HepG2 (cell line): ENCODE measurements around the gene SPON1. TPM values are rescaled to one million over a fixed set of nuclear protein-coding genes. Genes with fewer than 3 reads are reported as not detected.

Source experiments
- ATAC-seq: fragments of 200-7000 bp; cut with Tn5 transposase; 3 replicates; pipeline ENCODE4 v1.9.1; 2020; ENCODE audit warnings: mild to moderate bottlenecking, moderate library complexity
- BruUV-seq: library from RNA; stranded (reverse); fragments of 400-500 nt; replicated peaks from 2 replicates; lab custom pipeline; 2021; lab: Mats Ljungman, UMichigan
- CTCF ChIA-PET: fragments of 300-600 bp; formaldehyde crosslinking; extraction: SDS; loops from one replicate; lab custom pipeline; 2021; ENCODE audit warnings: low total read pairs, inconsistent platforms, low intra/inter-chr PET ratio; lab: Yijun Ruan, JAX
- POLR2A ChIA-PET: fragments of 350-600 bp; sonication (Branson Sonifier 250); formaldehyde crosslinking; loops from one replicate; lab custom pipeline; 2020; ENCODE audit warnings: antibody characterized with exemption, inconsistent platforms; lab: Yijun Ruan, JAX
- DNase-seq: peaks from one replicate; pipeline ENCODE4 v3.0.0-alpha.2; 2015; ENCODE audit warnings: low spot score
- FAIRE-seq: peaks from 3 replicates; lab custom pipeline; 2011; peaks lifted over from hg19 to GRCh38; lab: Jason Lieb, UNC
- H2AFZ ChIP-seq: one replicate; pipeline ENCODE4 v1.6.1; 2011; ENCODE audit warnings: low read length, inconsistent platforms
- H3K27ac ChIP-seq: fragments of 300-600 bp; 3 replicates; pipeline ENCODE4 v1.8.0; 2011; ENCODE audit warnings: mixed run types, mild to moderate bottlenecking, mixed read lengths, low read length, inconsistent platforms; ENCODE audit not compliant: insufficient read depth; ENCODE audit errors: extremely low read length
- H3K27me3 ChIP-seq, 2 experiments: fragments of 200-600 bp in 1 of 2; 2 replicates in 1 of 2; 3 replicates in 1 of 2; pipeline versions ENCODE4 v1.6.0 to v1.8.0; 2011; ENCODE audit warnings: low read length in 2 of 2, mild to moderate bottlenecking in 2 of 2, moderate library complexity in 2 of 2, inconsistent platforms in 1 of 2; ENCODE audit not compliant: insufficient read depth in 2 of 2, control insufficient read depth in 1 of 2
- H3K36me3 ChIP-seq, 2 experiments: fragments of 200-600 bp in 1 of 2; replicated peaks in 1 of 2; 2 replicates in 1 of 2; 3 replicates in 1 of 2; pipeline versions ENCODE4 v1.5.1 to v1.8.0; 2011; ENCODE audit warnings: low read length in 2 of 2, inconsistent platforms in 1 of 2; ENCODE audit not compliant: insufficient read depth in 2 of 2, control insufficient read depth in 1 of 2
- H3K4me1 ChIP-seq: 2 replicates; pipeline ENCODE4 v1.5.1; 2012; ENCODE audit warnings: low read length, inconsistent platforms; ENCODE audit not compliant: insufficient read depth
- H3K4me2 ChIP-seq: 2 replicates; pipeline ENCODE4 v1.6.0; 2011; ENCODE audit warnings: low read depth, low read length, inconsistent platforms
- H3K4me3 ChIP-seq, 3 experiments: fragments of 200-600 bp in 1 of 3; sonication (generic), shearing (Covaris generic) in 1 of 3; replicated peaks in 1 of 3; 2 replicates each; pipeline ENCODE4 v1.5.1; 2011 to 2016; ENCODE audit warnings: low read length in 3 of 3, inconsistent platforms in 2 of 3, low read depth in 2 of 3, mild to moderate bottlenecking in 2 of 3, control low read depth in 1 of 3, mixed read lengths in 1 of 3; ENCODE audit not compliant: insufficient read depth in 1 of 3
- H3K79me2 ChIP-seq: one replicate; pipeline ENCODE4 v1.6.1; 2011; ENCODE audit warnings: low read length, inconsistent platforms; ENCODE audit not compliant: insufficient read depth
- H3K9ac ChIP-seq: 2 replicates; pipeline ENCODE4 v1.6.0; 2011; ENCODE audit warnings: mild to moderate bottlenecking, low read depth, low read length, inconsistent platforms; ENCODE audit not compliant: insufficient read depth
- H3K9me3 ChIP-seq: 2 replicates; pipeline ENCODE4 v1.5.1; 2012; ENCODE audit warnings: mild to moderate bottlenecking, low read length
- H4K20me1 ChIP-seq: 2 replicates; pipeline ENCODE4 v1.6.0; 2011; ENCODE audit warnings: inconsistent platforms, mild to moderate bottlenecking, low read length, moderate library complexity; ENCODE audit not compliant: insufficient read depth
- EHMT2 ChIP-seq: fragments of 200-600 bp; sonication (generic); IDR thresholded peaks from 2 replicates; pipeline ENCODE4 v1.7.0; 2017; ENCODE audit warnings: antibody characterized with exemption, low read depth, low read length, borderline replicate concordance
- FOXA3 ChIP-seq: IDR thresholded peaks from 2 replicates; pipeline ENCODE4 v1.6.1; 2016; ENCODE audit warnings: missing genetic modification reagents, missing compliant biosample characterization
- HNRNPK ChIP-seq: fragments of 200-400 bp; formaldehyde crosslinking; IDR thresholded peaks from 2 replicates; pipeline ENCODE4 v1.6.1; 2018; ENCODE audit warnings: low read length, low read depth, moderate library complexity, mild to moderate bottlenecking; ENCODE audit not compliant: poor library complexity, severe bottlenecking
- MAFF ChIP-seq: IDR thresholded peaks from 2 replicates; pipeline ENCODE4 v1.6.1; 2011; ENCODE audit warnings: low read depth, low read length, improper control_type of control experiment
- MYC ChIP-seq: sonication (generic); formaldehyde crosslinking; IDR thresholded peaks from 2 replicates; pipeline ENCODE4 v1.9.0; 2021; ENCODE audit warnings: missing genetic modification reagents, borderline replicate concordance
- PAF1 ChIP-seq: IDR thresholded peaks from 2 replicates; pipeline ENCODE4 v1.6.1; 2016; ENCODE audit warnings: missing genetic modification reagents, missing compliant biosample characterization
- SOX6 ChIP-seq, 2 experiments: fragments of 450-650 bp in 1 of 2; sonication (generic) in 1 of 2; formaldehyde crosslinking in 1 of 2; IDR thresholded peaks; 2 replicates each; pipeline versions ENCODE4 v1.4.0 to v1.6.1; 2017 to 2020; ENCODE audit warnings: antibody characterized with exemption in 1 of 2, mild to moderate bottlenecking in 1 of 2, missing genetic modification reagents in 1 of 2
- SRY ChIP-seq: sonication (generic); formaldehyde crosslinking; IDR thresholded peaks from 2 replicates; pipeline ENCODE4 v1.8.0; 2022; ENCODE audit warnings: mild to moderate bottlenecking, missing genetic modification reagents
- ZNF747 ChIP-seq: sonication (generic); formaldehyde crosslinking; IDR thresholded peaks from 2 replicates; pipeline ENCODE4 v1.8.1; 2023; ENCODE audit warnings: missing genetic modification reagents, mild to moderate bottlenecking, borderline replicate concordance
- WGBS: methylation state at CpG from one replicate; pipeline ENCODE4 v1.1.6; 2017; ENCODE audit warnings: low lambda C conversion rate; 5-methylcytosine and 5-hydroxymethylcytosine counted together
- in situ Hi-C: cut with HindIII; loops from 2 replicates; pipeline ENCODE4 v1.10.0; 2017; ENCODE audit warnings: low pct_unique_long_range_greater_than_20kb; ENCODE audit not compliant: extremely low pct_ligation_motif_present
- intact Hi-C: fragments of 100-400 bp; cut with micrococcal nuclease; formaldehyde crosslinking; loops from one replicate; pipeline ENCODE4 v1.10.0; 2022; ENCODE audit not compliant: unreplicated experiment
- polyA plus RNA-seq, 8 experiments: library from polyadenylated mRNA; depleted of rRNA in 3 of 8; stranded (reverse) in 7 of 8; unstranded in 1 of 8; fragments of >200 nt; fragmentation: Illumina TruSeq in 4 of 8; extraction: Trizol in 4 of 8; gene quantifications; 2 replicates each; pipeline versions ENCODE4 v1.2.1 to v1.2.3, GENCODE V29; 2011 to 2016; ENCODE audit warnings: low read depth in 4 of 8, missing spikeins in 1 of 8, mixed read lengths in 1 of 8; ENCODE audit not compliant: insufficient read depth in 1 of 8
- total RNA-seq, 5 experiments: library from RNA; depleted of rRNA; stranded (reverse); fragments of >200 nt; fragmentation: Illumina TruSeq; extraction: Trizol; gene quantifications; 2 replicates each; pipeline ENCODE4 v1.2.3, GENCODE V29; 2016; ENCODE audit warnings: low read depth in 1 of 5
- TF ChIP-seq, protein P1 (sequence below): sonication (generic); formaldehyde crosslinking; IDR thresholded peaks from 2 replicates; pipeline ENCODE4 v1.4.0; 2020; ENCODE audit warnings: mild to moderate bottlenecking, missing genetic modification reagents
- TF ChIP-seq, protein P2 (sequence below): conservative IDR thresholded peaks from 2 replicates; pipeline ENCODE4 v1.6.1; 2018; ENCODE audit warnings: missing genetic modification reagents

SPON1 gene
- total and polyA plus RNA-seq, 2 of the 13 experiments (the other 11 are each of a cell fraction or from before 2014, with no cell fraction given), result not detected

DNA sequence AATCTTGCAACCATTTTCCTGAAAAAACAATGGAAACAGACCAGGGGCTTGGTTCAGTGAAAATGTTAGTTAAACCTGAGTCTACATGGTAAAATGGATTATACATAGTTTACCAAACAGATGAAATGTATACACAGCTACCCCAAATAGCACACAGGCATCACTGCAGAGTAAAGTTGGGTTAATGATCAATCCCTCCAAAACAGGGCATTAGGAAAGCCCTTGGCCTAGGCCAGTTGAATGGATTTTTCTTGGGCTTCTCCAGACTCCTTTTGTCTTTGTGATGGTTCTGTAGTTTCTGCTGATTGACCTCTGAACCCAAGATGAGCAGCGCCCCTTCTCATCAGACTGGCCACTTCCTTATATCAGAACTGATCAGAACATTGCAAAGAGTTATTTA is 222.9 kb downstream of the SPON1 start:
- FAIRE-seq (no peak), ATAC-seq (no peak), DNase-seq (no peak)
- no peaks in the 10 kb centered on the region for H4K20me1 ChIP-seq
- BruUV-seq, result no TSS peak
- in situ Hi-C loops, result no loop called here
- ChIA-PET POLR2A (no interaction called here), CTCF (no interaction called here)
- H3K79me2 ChIP-seq, result no peaks in the 10 kb centered on the region
- H3K4me2 ChIP-seq, result no peak overlapping the region
- WGBS, result 0% methylated on average over 1 of the region's 1 CpG
- H3K36me3 ChIP-seq, result no peaks in the 10 kb centered on the region
- no peak overlapping the region for H3K9ac ChIP-seq
- no peak overlapping the region for H2AFZ ChIP-seq
- no peaks in the 10 kb centered on the region for H3K9me3 ChIP-seq
- TF ChIP-seq SRY (CRISPR knock-in tag), result no peak
- TF ChIP-seq MYC (CRISPR knock-in tag), result no peak
- TF ChIP-seq, protein P1, sequence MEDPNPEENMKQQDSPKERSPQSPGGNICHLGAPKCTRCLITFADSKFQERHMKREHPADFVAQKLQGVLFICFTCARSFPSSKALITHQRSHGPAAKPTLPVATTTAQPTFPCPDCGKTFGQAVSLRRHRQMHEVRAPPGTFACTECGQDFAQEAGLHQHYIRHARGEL (CRISPR knock-in tag), result no peak
- no peak for TF ChIP-seq EHMT2
- TF ChIP-seq, protein P2, sequence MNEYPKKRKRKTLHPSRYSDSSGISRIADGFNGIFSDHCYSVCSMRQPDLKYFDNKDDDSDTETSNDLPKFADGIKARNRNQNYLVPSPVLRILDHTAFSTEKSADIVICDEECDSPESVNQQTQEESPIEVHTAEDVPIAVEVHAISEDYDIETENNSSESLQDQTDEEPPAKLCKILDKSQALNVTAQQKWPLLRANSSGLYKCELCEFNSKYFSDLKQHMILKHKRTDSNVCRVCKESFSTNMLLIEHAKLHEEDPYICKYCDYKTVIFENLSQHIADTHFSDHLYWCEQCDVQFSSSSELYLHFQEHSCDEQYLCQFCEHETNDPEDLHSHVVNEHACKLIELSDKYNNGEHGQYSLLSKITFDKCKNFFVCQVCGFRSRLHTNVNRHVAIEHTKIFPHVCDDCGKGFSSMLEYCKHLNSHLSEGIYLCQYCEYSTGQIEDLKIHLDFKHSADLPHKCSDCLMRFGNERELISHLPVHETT (CRISPR knock-in tag), result no peak
- TF ChIP-seq SOX6 (IDR thresholded peaks at IDR 0.05), result no peak
- no peak for TF ChIP-seq SOX6 (CRISPR knock-in tag; IDR thresholded peaks at IDR 0.05)
- TF ChIP-seq FOXA3 (CRISPR knock-in tag), result no peak
- no peak for TF ChIP-seq PAF1
- TF ChIP-seq HNRNPK, result no peak
- no peak for TF ChIP-seq MAFF
- no peak for TF ChIP-seq ZNF747 (CRISPR knock-in tag)
- intact Hi-C loops, result no loop called here
- H3K27ac ChIP-seq, result no peak overlapping the region
- H3K27me3 ChIP-seq, result no peaks in the 10 kb centered on the region
- H3K4me1 ChIP-seq, result no peaks in the 10 kb centered on the region
- no peak overlapping the region for H3K4me3 ChIP-seq
